Neutrophil (primary cell): Measurements from ENCODE around the gene PLEKHM2.

ENCODE experiments used
- H3K27ac ChIP-seq: fragments of 200-600 bp; sonication (generic); 2 replicates; pipeline ENCODE4 v1.5.1; 2016; ENCODE audit warnings: mild to moderate bottlenecking, moderate library complexity
- H3K27me3 ChIP-seq: fragments of 200-600 bp; sonication (generic); 2 replicates; pipeline ENCODE4 v1.6.0; 2016; ENCODE audit warnings: mild to moderate bottlenecking
- H3K36me3 ChIP-seq: fragments of 200-600 bp; sonication (generic); 2 replicates; pipeline ENCODE4 v1.5.1; 2017
- H3K4me1 ChIP-seq, 2 experiments: fragments of 200-600 bp in 1 of 2; sonication (generic) in 1 of 2; 1 replicate in 1 of 2; 2 replicates in 1 of 2; pipeline versions ENCODE4 v1.5.1 to v1.6.1; 2013 to 2016; ENCODE audit warnings: low read depth in 1 of 2, low read length in 1 of 2, mild to moderate bottlenecking in 1 of 2, moderate library complexity in 1 of 2; ENCODE audit not compliant: control insufficient read depth in 1 of 2, insufficient read depth in 1 of 2
- H3K4me3 ChIP-seq, 2 experiments: fragments of 200-600 bp in 1 of 2; sonication (generic) in 1 of 2; 1 replicate in 1 of 2; 2 replicates in 1 of 2; pipeline ENCODE4 v1.5.1; 2013 to 2016; ENCODE audit warnings: low read depth in 1 of 2, low read length in 1 of 2, mild to moderate bottlenecking in 1 of 2, moderate library complexity in 1 of 2
- H3K9me3 ChIP-seq: fragments of 200-600 bp; sonication (generic); 2 replicates; pipeline ENCODE4 v1.5.1; 2016
- CTCF ChIP-seq: fragments of 200-600 bp; sonication (generic); IDR thresholded peaks from 2 replicates; pipeline ENCODE4 v1.5.1; 2016; ENCODE audit warnings: antibody characterized with exemption

Gene PLEKHM2

GRCh38 chr1:15750924-15751323, 66.8 kb downstream of the PLEKHM2 start:
- H3K4me3 ChIP-seq: no peak overlapping the region
- no peak overlapping the region for H3K27ac ChIP-seq
- H3K4me1 ChIP-seq: no peaks in the 10 kb centered on the region
- no peak for TF ChIP-seq CTCF
- peaks cover 14% of the 10 kb centered on the region for H3K27me3 ChIP-seq
- no peaks in the 10 kb centered on the region for H3K36me3 ChIP-seq
- no peaks in the 10 kb centered on the region for H3K9me3 ChIP-seq

- peaks cover 0 to 6% of the 10 kb centered on the region in 2 experiments for H3K4me1 ChIP-seq
- no peaks in the 10 kb centered on the region for H3K36me3 ChIP-seq
- no peak overlapping the region for H3K4me3 ChIP-seq
- H3K27me3 ChIP-seq: peaks cover 22% of the 10 kb centered on the region
- H3K9me3 ChIP-seq: no peaks in the 10 kb centered on the region
- no peak for TF ChIP-seq CTCF
- H3K27ac ChIP-seq: no peak overlapping the region
These were observed 67.6 kb downstream of the PLEKHM2 start for GRCh38 chr1:15751717-15752116.

- Histone ChIP-seq H3K27me3 (peaks cover 43% of the 10 kb centered on the region), H3K4me1 (peaks cover 0 to 8% of the 10 kb centered on the region in 2 experiments), H3K9me3 (no peaks in the 10 kb centered on the region), H3K36me3 (no peaks in the 10 kb centered on the region), H3K4me3 (no peak overlapping the region), H3K27ac (no peak overlapping the region)
- no peak for TF ChIP-seq CTCF
These were observed 69.7 kb downstream of the PLEKHM2 start for GRCh38 chr1:15753776-15754175.

GRCh38 chr1:15755021-15755645, 71.0 kb downstream of the PLEKHM2 start:
- Histone ChIP-seq H3K27ac (no peak overlapping the region), H3K9me3 (no peaks in the 10 kb centered on the region), H3K4me1 (peaks cover 0 to 8% of the 10 kb centered on the region in 2 experiments), H3K4me3 (no peak overlapping the region), H3K36me3 (no peaks in the 10 kb centered on the region), H3K27me3 (peaks cover 56% of the 10 kb centered on the region)
- no peak for TF ChIP-seq CTCF

- H3K36me3 ChIP-seq: no peaks in the 10 kb centered on the region
- H3K27me3 ChIP-seq: peaks cover 62% of the 10 kb centered on the region
- no peaks in the 10 kb centered on the region for H3K9me3 ChIP-seq
- TF ChIP-seq CTCF: no peak
- no peak overlapping the region for H3K4me3 ChIP-seq
- H3K4me1 ChIP-seq: peaks cover 0 to 8% of the 10 kb centered on the region in 2 experiments
- H3K27ac ChIP-seq: no peak overlapping the region
These were observed 71.5 kb downstream of the PLEKHM2 start for GRCh38 chr1:15755646-15756040.
